ENCODE results near the gene MIS18BP1. TPM values are rescaled to one million over a fixed set of nuclear protein-coding genes. Genes with fewer than 3 reads are reported as not detected.
"Not testable (repeated sequence)": the region's sequence is repeated elsewhere in the genome, so short reads cannot be mapped to it uniquely, and the experiment has no call there.

The MIS18BP1 gene
- total and polyA plus RNA-seq, 10 of the 15 experiments (the other 5 are each of a cell fraction or from before 2014, with no cell fraction given) = 16.9 to 88.9 (median 57.0) TPM

DNA sequence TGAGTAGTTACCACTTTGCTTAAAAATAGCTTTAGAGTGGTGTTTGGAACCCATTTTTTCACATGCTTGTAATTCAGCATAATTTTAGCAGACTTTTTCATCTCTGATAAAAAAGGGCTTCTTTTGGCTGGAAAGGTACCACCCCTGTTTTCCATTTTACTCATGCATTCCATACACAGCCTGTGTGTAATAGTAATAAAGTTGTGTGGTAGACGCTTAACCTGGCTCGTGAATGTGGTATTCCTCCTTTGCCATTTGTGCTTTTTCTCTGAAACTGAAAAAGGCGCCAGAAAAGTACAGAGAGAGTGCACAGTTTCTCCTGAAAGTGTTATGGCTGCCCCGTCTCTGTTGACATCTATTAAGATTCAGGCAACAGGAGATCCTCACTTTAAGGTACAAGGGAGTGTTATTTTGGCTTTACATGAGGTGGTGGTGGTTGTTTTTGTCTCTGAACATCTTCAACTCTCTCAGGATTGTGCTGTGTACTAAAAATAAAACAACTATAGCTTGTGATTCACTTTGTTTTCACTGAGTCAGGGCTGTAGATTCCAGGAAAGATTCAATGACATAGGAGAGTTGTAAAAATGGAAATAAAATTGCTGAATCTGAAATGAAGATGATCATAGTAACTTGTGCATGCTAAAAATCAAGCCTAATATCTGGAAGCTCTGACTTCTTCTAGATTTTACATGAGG, 45.6 kb upstream of the MIS18BP1 start:
- in situ Hi-C loops (cut with MboI) = no loop called here
- TF ChIP-seq ZNF24 (IDR thresholded peaks at IDR 0.05) (no peak), ZBED1 (IDR thresholded peaks at IDR 0.05; ENCODE audit: borderline replicate concordance) (no peak), MXI1 (IDR thresholded peaks at IDR 0.05; ENCODE audit: low read depth, low read length) (no peak), WRNIP1 (IDR thresholded peaks at IDR 0.05; ENCODE audit: borderline replicate concordance, low read depth, low read length) (no peak), ZZZ3 (IDR thresholded peaks at IDR 0.05; ENCODE audit: control insufficient read depth, insufficient read length, low read depth) (no peak), RCOR1 (conservative IDR thresholded peaks at IDR 0.05; ENCODE audit: low read depth, low read length) (no peak), SMAD5 (IDR thresholded peaks at IDR 0.05; ENCODE audit: low read depth) (no peak), EP300 (IDR thresholded peaks at IDR 0.05; ENCODE audit: borderline replicate concordance in 1 of 2, control insufficient read depth in 1 of 2, low read depth in 2 of 2, low read length in 2 of 2) (no peak), NFIC (IDR thresholded peaks at IDR 0.05; ENCODE audit: low read depth, low read length) (no peak), IKZF1 (conservative IDR thresholded peaks at IDR 0.05) (no peak)
- TF ChIP-seq, protein P1, sequence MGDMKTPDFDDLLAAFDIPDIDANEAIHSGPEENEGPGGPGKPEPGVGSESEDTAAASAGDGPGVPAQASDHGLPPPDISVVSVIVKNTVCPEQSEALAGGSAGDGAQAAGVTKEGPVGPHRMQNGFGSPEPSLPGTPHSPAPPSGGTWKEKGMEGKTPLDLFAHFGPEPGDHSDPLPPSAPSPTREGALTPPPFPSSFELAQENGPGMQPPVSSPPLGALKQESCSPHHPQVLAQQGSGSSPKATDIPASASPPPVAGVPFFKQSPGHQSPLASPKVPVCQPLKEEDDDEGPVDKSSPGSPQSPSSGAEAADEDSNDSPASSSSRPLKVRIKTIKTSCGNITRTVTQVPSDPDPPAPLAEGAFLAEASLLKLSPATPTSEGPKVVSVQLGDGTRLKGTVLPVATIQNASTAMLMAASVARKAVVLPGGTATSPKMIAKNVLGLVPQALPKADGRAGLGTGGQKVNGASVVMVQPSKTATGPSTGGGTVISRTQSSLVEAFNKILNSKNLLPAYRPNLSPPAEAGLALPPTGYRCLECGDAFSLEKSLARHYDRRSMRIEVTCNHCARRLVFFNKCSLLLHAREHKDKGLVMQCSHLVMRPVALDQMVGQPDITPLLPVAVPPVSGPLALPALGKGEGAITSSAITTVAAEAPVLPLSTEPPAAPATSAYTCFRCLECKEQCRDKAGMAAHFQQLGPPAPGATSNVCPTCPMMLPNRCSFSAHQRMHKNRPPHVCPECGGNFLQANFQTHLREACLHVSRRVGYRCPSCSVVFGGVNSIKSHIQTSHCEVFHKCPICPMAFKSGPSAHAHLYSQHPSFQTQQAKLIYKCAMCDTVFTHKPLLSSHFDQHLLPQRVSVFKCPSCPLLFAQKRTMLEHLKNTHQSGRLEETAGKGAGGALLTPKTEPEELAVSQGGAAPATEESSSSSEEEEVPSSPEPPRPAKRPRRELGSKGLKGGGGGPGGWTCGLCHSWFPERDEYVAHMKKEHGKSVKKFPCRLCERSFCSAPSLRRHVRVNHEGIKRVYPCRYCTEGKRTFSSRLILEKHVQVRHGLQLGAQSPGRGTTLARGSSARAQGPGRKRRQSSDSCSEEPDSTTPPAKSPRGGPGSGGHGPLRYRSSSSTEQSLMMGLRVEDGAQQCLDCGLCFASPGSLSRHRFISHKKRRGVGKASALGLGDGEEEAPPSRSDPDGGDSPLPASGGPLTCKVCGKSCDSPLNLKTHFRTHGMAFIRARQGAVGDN (IDR thresholded peaks at IDR 0.05) = no peak
- TF ChIP-seq, protein P2, sequence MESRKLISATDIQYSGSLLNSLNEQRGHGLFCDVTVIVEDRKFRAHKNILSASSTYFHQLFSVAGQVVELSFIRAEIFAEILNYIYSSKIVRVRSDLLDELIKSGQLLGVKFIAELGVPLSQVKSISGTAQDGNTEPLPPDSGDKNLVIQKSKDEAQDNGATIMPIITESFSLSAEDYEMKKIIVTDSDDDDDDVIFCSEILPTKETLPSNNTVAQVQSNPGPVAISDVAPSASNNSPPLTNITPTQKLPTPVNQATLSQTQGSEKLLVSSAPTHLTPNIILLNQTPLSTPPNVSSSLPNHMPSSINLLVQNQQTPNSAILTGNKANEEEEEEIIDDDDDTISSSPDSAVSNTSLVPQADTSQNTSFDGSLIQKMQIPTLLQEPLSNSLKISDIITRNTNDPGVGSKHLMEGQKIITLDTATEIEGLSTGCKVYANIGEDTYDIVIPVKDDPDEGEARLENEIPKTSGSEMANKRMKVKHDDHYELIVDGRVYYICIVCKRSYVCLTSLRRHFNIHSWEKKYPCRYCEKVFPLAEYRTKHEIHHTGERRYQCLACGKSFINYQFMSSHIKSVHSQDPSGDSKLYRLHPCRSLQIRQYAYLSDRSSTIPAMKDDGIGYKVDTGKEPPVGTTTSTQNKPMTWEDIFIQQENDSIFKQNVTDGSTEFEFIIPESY (IDR thresholded peaks at IDR 0.05) = no peak
- H3K27ac ChIP-seq (ENCODE audit: control insufficient read depth, insufficient read depth) = no peak overlapping the region
- DNase-seq (ENCODE audit: low read depth, low spot score) (no peak), FAIRE-seq (no peak), ATAC-seq (no peak)
- H3K4me2 ChIP-seq (ENCODE audit: control insufficient read depth, insufficient read depth) = no peak overlapping the region
- intact Hi-C loops (cut with micrococcal nuclease; ENCODE audit: unreplicated experiment) = no loop called here
- RAD21 ChIA-PET (ENCODE audit: unreplicated experiment) = no interaction called here
- SMC1A ChIA-PET (ENCODE audit: uncharacterized antibody, unreplicated experiment) = no interaction called here
- no TSS peak for BruUV-seq (replicated peaks)
- no peaks in the 10 kb centered on the region for H3K79me2 ChIP-seq (ENCODE audit: control insufficient read depth, insufficient read depth, low read length)
- H2AFZ ChIP-seq (ENCODE audit: control insufficient read depth, low read depth, low read length) = no peak overlapping the region
- H3K36me3 ChIP-seq (ENCODE audit: control insufficient read depth in 2 of 2, insufficient read depth in 2 of 2, low read length in 1 of 2) = no peaks in the 10 kb centered on the region
- POLR2A ChIA-PET = no interaction called here
- no peak overlapping the region for H3K9ac ChIP-seq (ENCODE audit: control insufficient read depth, insufficient read depth, low read length)
- no peak overlapping the region for H3K4me3 ChIP-seq
- no peaks in the 10 kb centered on the region for H4K20me1 ChIP-seq (ENCODE audit: control insufficient read depth, insufficient read depth)
- no peaks in the 10 kb centered on the region for H3K27me3 ChIP-seq (replicated peaks in 1 of 2; ENCODE audit: control insufficient read depth in 2 of 2, insufficient read depth in 2 of 2, low read length in 1 of 2)
- CTCF ChIA-PET = interaction anchor here (1.2 kb wide), 1 partner anchor 390 kb away, joined by 3 read pairs; no protein-coding TSS in a partner anchor
- 25% methylated on average over 4 of the region's 4 CpGs for WGBS (ENCODE audit: insufficient coverage, insufficient replicate concordance, low lambda C conversion rate, missing lambda C conversion rate)
- no peaks in the 10 kb centered on the region for H3K9me3 ChIP-seq (replicated peaks; ENCODE audit: control insufficient read depth, insufficient read depth, low read length)
- no peaks in the 10 kb centered on the region for H3K4me1 ChIP-seq (ENCODE audit: control insufficient read depth, insufficient read depth, low read length)

DNA sequence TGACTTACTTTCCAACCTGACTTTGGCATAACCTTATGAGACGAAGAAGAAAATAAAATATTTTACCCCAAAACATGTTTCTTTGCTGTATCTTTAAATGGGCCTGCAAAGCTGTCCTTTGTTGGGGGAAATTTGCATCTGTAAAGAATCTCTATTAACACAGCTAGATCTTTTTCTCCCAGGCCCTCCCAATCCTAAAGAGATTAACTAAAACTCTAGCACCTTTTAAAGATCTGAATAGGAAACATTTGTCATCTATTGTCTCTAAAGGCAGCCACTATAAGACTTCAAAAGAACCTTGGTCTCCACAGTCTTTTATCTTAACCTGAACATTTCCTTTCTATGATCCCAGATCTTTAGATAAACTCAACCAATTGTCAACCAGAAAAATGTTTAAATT, 41.8 kb upstream of the MIS18BP1 start:
- BruUV-seq (replicated peaks); H3K79me2 ChIP-seq (ENCODE audit: control insufficient read depth, insufficient read depth, low read length); H3K9ac ChIP-seq (ENCODE audit: control insufficient read depth, insufficient read depth, low read length); H2AFZ ChIP-seq (ENCODE audit: control insufficient read depth, low read depth, low read length); H3K27me3 ChIP-seq (replicated peaks in 1 of 2; ENCODE audit: control insufficient read depth in 2 of 2, insufficient read depth in 2 of 2, low read length in 1 of 2); RAD21 ChIA-PET (ENCODE audit: unreplicated experiment); CTCF ChIA-PET; FAIRE-seq; H3K4me2 ChIP-seq (ENCODE audit: control insufficient read depth, insufficient read depth); H3K36me3 ChIP-seq (ENCODE audit: control insufficient read depth in 2 of 2, insufficient read depth in 2 of 2, low read length in 1 of 2); intact Hi-C loops (cut with micrococcal nuclease; ENCODE audit: unreplicated experiment); POLR2A ChIA-PET; H4K20me1 ChIP-seq (ENCODE audit: control insufficient read depth, insufficient read depth); H3K4me3 ChIP-seq; H3K9me3 ChIP-seq (replicated peaks; ENCODE audit: control insufficient read depth, insufficient read depth, low read length); H3K27ac ChIP-seq (ENCODE audit: control insufficient read depth, insufficient read depth); SMC1A ChIA-PET (ENCODE audit: uncharacterized antibody, unreplicated experiment); H3K4me1 ChIP-seq (ENCODE audit: control insufficient read depth, insufficient read depth, low read length); in situ Hi-C loops (cut with MboI); ATAC-seq; DNase-seq (ENCODE audit: low read depth, low spot score): not testable (repeated sequence)
- 10% methylated on average over 1 of the region's 1 CpG for WGBS (ENCODE audit: insufficient coverage, insufficient replicate concordance, low lambda C conversion rate, missing lambda C conversion rate)
